Activated B cell treated with CpG ODN at 0.5 μM for 24 hours (primary cell): ENCODE results near the gene MLIP. TPM values are rescaled to one million over a fixed set of nuclear protein-coding genes. Genes with fewer than 3 reads are reported as not detected.

ENCODE experiments used
- ATAC-seq: fragments of 200-7000 bp; cut with Tn5 transposase; one replicate; pipeline ENCODE4 v1.10.0; 2021; ENCODE audit warnings: low read depth, mild to moderate bottlenecking, moderate library complexity
- CTCF ChIA-PET: fragments of 350-600 bp; sonication (Branson Sonifier 250); formaldehyde crosslinking; loops from one replicate; lab custom pipeline; 2021; ENCODE audit warnings: antibody characterized with exemption; lab: Charles Lee
- POLR2A ChIA-PET: fragments of 350-600 bp; sonication (Branson Sonifier 250); formaldehyde crosslinking; loops from one replicate; lab custom pipeline; 2021; ENCODE audit warnings: antibody characterized with exemption; lab: Charles Lee
- DNase-seq: peaks from one replicate; pipeline ENCODE4 v3.0.0; 2022
- H3K27ac Mint-ChIP-seq: one replicate; pipeline ENCODE4 v1.8.0; 2020; ENCODE audit warnings: mixed read lengths
- H3K27me3 Mint-ChIP-seq: one replicate; pipeline ENCODE4 v1.8.0; 2021; ENCODE audit warnings: mixed read lengths
- H3K36me3 Mint-ChIP-seq: one replicate; pipeline ENCODE4 v1.8.0; 2021; ENCODE audit warnings: low read depth, mixed read lengths
- H3K4me1 Mint-ChIP-seq: one replicate; pipeline ENCODE4 v1.8.0; 2021; ENCODE audit warnings: mixed read lengths
- H3K4me3 Mint-ChIP-seq: one replicate; pipeline ENCODE4 v1.8.0; 2020; ENCODE audit warnings: mild to moderate bottlenecking, mixed read lengths
- H3K9me3 Mint-ChIP-seq: one replicate; pipeline ENCODE4 v1.8.0; 2020; ENCODE audit warnings: mixed read lengths
- intact Hi-C: fragments of 100-400 bp; cut with micrococcal nuclease; formaldehyde crosslinking; loops from one replicate; pipeline ENCODE4 v1.15.1; 2024
- total RNA-seq: library from RNA; stranded (reverse); gene quantifications from 2 replicates; pipeline ENCODE4 v1.2.3, GENCODE V29; 2022
- TF ChIP-seq, protein P1 (sequence below): fragments of 200-600 bp; IDR thresholded peaks from one replicate; pipeline ENCODE4 v1.8.0; 2022; ENCODE audit warnings: antibody characterized with exemption, mild to moderate bottlenecking

The MLIP gene
- total RNA-seq, 1 donor from 2014 or later: not detected

DNA sequence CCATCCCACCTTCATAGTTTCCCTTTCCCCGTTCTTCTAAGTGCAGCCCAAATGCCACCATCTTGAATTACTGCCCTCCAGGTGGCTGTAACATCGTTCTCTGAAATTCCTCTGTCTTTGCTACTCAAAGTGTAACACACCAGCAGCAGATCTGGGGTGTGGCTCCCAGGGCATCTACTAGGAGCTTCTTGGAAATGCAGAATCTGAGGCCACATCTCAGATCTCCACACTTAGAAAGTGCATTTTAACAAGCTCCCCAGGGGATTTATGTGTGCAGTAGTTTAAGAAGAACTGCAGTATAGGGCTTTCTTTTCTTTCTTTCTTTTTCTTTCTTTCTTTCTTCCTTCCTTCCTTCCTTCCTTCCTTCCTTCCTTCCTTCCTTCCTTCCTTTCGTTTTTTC, 1.7 kb upstream of the MLIP start:
- Mint-ChIP-seq H3K27me3 (no peaks in the 10 kb centered on the region), H3K36me3 (no peaks in the 10 kb centered on the region), H3K27ac (no peak overlapping the region), H3K4me1 (no peaks in the 10 kb centered on the region), H3K9me3 (peaks cover 2% of the 10 kb centered on the region), H3K4me3 (no peak overlapping the region)
- no peak for DNase-seq
- CTCF ChIA-PET: interaction anchor here (0.7 kb wide), 1 partner anchor 1489 kb away, joined by 3 read pairs; no protein-coding TSS in a partner anchor
- intact Hi-C loops: no loop called here
- POLR2A ChIA-PET: no interaction called here
- TF ChIP-seq, protein P1, sequence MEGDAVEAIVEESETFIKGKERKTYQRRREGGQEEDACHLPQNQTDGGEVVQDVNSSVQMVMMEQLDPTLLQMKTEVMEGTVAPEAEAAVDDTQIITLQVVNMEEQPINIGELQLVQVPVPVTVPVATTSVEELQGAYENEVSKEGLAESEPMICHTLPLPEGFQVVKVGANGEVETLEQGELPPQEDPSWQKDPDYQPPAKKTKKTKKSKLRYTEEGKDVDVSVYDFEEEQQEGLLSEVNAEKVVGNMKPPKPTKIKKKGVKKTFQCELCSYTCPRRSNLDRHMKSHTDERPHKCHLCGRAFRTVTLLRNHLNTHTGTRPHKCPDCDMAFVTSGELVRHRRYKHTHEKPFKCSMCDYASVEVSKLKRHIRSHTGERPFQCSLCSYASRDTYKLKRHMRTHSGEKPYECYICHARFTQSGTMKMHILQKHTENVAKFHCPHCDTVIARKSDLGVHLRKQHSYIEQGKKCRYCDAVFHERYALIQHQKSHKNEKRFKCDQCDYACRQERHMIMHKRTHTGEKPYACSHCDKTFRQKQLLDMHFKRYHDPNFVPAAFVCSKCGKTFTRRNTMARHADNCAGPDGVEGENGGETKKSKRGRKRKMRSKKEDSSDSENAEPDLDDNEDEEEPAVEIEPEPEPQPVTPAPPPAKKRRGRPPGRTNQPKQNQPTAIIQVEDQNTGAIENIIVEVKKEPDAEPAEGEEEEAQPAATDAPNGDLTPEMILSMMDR: no peak
- ATAC-seq: no peak

DNA sequence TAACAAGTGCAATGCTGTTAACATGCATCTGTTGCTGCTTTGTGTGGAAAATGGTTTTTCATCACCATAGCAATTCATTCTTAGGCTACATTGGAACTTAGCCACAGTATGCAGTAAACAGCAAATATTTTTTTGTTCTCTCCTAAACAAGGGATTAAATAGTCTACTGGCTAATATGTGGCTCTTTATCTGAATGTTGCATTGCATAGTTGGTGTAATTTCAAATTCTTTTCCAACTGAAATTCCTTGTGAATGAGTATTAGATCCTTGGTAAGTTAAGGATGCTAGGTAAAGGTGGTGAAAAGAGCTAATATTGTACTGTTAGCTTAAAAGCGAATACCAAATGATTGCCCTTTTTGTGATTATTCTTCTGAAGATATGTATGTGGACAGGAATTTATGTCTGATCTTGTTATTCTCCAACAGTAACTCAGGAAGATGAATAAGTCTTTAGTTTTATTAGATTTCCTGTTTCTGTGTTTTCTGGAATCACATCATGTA, 958 bp downstream of the MLIP start:
- H3K36me3 Mint-ChIP-seq: no peaks in the 10 kb centered on the region
- H3K9me3 Mint-ChIP-seq: peaks cover 6% of the 10 kb centered on the region
- H3K27ac Mint-ChIP-seq: no peak overlapping the region
- POLR2A ChIA-PET: no interaction called here
- no peaks in the 10 kb centered on the region for H3K27me3 Mint-ChIP-seq
- ATAC-seq (no peak), DNase-seq (no peak)
- TF ChIP-seq, protein P1: no peak
- intact Hi-C loops: no loop called here
- no peak overlapping the region for H3K4me3 Mint-ChIP-seq
- CTCF ChIA-PET: no interaction called here
- no peaks in the 10 kb centered on the region for H3K4me1 Mint-ChIP-seq

DNA sequence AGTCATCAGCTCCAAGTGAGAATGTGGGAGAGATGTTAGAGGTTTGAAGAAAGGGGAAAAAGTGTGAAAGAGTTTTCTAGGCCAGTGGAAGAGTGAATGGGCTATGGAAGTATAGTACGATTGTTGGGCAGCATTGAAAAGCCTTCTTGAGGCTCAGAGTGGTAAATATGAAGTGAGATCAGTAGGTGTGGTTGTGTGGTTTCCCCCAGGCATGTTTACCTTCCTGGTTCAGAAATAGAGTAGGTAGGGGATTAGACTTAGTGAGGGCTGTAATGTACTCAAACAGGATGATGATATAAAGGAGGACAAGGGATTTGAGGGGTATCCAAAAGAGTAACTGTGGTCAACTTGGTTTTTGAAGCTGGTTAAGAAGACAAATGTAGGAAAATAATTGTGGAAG, 3.7 kb downstream of the MLIP start:
- intact Hi-C loops: no loop called here
- DNase-seq (no peak), ATAC-seq (no peak)
- Mint-ChIP-seq H3K4me3 (no peak overlapping the region), H3K36me3 (no peaks in the 10 kb centered on the region), H3K27me3 (no peaks in the 10 kb centered on the region), H3K9me3 (peaks cover 4% of the 10 kb centered on the region), H3K4me1 (no peaks in the 10 kb centered on the region), H3K27ac (no peak overlapping the region)
- ChIA-PET CTCF (no interaction called here), POLR2A (no interaction called here)
- TF ChIP-seq, protein P1: no peak

DNA sequence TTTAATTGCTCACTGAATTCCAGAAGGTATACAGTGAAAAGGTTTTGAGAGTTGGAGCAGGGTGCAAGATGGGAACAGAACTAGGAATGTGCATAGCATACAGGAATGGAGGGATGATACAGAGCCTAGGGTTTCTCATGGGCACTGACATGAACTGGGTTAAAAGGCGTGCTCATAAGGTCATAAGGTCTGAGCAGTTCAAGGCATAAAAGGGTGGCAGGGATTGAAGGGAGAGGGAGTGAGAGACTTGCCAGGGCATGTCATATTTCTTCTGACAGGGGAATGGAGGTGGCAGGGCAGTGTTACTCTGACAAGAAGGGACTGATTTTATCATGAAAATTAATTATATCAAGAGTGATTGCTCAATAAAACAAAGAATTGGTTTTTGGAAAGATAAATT, 4.7 kb downstream of the MLIP start:
- TF ChIP-seq, protein P1: no peak
- CTCF ChIA-PET: no interaction called here

DNA sequence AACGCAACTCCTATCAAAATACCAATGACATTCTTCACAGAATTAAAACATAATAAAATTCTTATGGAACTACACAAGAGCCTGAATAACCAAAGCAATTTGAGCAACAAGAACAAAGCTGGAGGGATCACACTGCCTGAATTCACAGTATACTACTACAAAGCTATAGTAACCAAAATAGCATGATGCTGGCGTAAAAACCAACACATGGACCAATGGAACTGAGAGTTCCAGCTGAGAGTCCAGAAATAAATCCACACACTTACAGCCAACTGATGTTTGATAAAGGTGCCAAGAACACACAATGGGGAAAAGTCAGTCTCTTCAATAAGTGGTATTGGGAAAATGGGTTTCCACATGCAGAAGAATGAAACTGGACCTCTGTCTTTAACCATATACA, 6.9 kb downstream of the MLIP start:
- H3K36me3 Mint-ChIP-seq: no peaks in the 10 kb centered on the region
- ATAC-seq (no peak), DNase-seq (no peak)
- no peak overlapping the region for H3K4me3 Mint-ChIP-seq
- ChIA-PET CTCF (no interaction called here), POLR2A (no interaction called here)
- TF ChIP-seq, protein P1: no peak
- H3K9me3 Mint-ChIP-seq: peaks cover 4% of the 10 kb centered on the region
- H3K27me3 Mint-ChIP-seq: no peaks in the 10 kb centered on the region
- H3K27ac Mint-ChIP-seq: no peak overlapping the region
- intact Hi-C loops: no loop called here
- H3K4me1 Mint-ChIP-seq: no peaks in the 10 kb centered on the region

More for the DNA sequence above, 4.7 kb downstream of the MLIP start:
- DNase-seq (no peak), ATAC-seq (no peak)
- H3K27ac Mint-ChIP-seq: no peak overlapping the region
- H3K27me3 Mint-ChIP-seq: no peaks in the 10 kb centered on the region
- intact Hi-C loops: no loop called here
- H3K4me3 Mint-ChIP-seq: no peak overlapping the region
- POLR2A ChIA-PET: no interaction called here
- peaks cover 4% of the 10 kb centered on the region for H3K9me3 Mint-ChIP-seq
- H3K36me3 Mint-ChIP-seq: no peaks in the 10 kb centered on the region
- no peaks in the 10 kb centered on the region for H3K4me1 Mint-ChIP-seq
